Hepatocyte (in vitro differentiated cells): ENCODE measurements around the gene MTARC1. TPM values are rescaled to one million over a fixed set of nuclear protein-coding genes. Genes with fewer than 3 reads are reported as not detected.

ENCODE experiments used
- DNase-seq: peaks from one replicate; pipeline ENCODE4 v3.0.0-alpha.2; 2016; ENCODE audit warnings: low spot score
- H2AFZ ChIP-seq: fragments of 200-600 bp; sonication (generic); 2 replicates; pipeline ENCODE4 v1.6.0; 2016; ENCODE audit warnings: antibody characterized with exemption, mild to moderate bottlenecking
- H3K27ac ChIP-seq: fragments of 200-600 bp; sonication (generic); 2 replicates; pipeline ENCODE4 v1.5.1; 2016; ENCODE audit warnings: mild to moderate bottlenecking
- H3K27me3 ChIP-seq: fragments of 200-600 bp; sonication (generic); 2 replicates; pipeline ENCODE4 v1.6.1; 2016
- H3K36me3 ChIP-seq: fragments of 200-600 bp; sonication (generic); replicated peaks from 2 replicates; pipeline ENCODE4 v1.5.1; 2016; ENCODE audit warnings: low read depth; ENCODE audit not compliant: insufficient read depth
- H3K4me1 ChIP-seq: fragments of 200-600 bp; sonication (generic); 2 replicates; pipeline ENCODE4 v1.5.1; 2016; ENCODE audit warnings: mild to moderate bottlenecking, moderate library complexity; ENCODE audit not compliant: insufficient read depth
- H3K4me2 ChIP-seq: fragments of 200-600 bp; sonication (generic); 2 replicates; pipeline ENCODE4 v1.6.0; 2016
- H3K4me3 ChIP-seq: fragments of 200-600 bp; sonication (generic); 2 replicates; pipeline ENCODE4 v1.5.1; 2016; ENCODE audit warnings: mild to moderate bottlenecking
- H3K79me2 ChIP-seq: fragments of 200-600 bp; sonication (generic); 2 replicates; pipeline ENCODE4 v1.6.0; 2017; ENCODE audit warnings: mild to moderate bottlenecking
- H3K9me2 ChIP-seq: fragments of 200-600 bp; sonication (generic); replicated peaks from 2 replicates; pipeline ENCODE4 v1.6.0; 2017; ENCODE audit warnings: mild to moderate bottlenecking; ENCODE audit not compliant: insufficient read depth
- H3K9me3 ChIP-seq: fragments of 200-600 bp; sonication (generic); 2 replicates; pipeline ENCODE4 v1.5.1; 2016; ENCODE audit warnings: low read depth, mild to moderate bottlenecking
- H4K20me1 ChIP-seq: fragments of 200-600 bp; sonication (generic); 2 replicates; pipeline ENCODE4 v1.6.0; 2016; ENCODE audit warnings: mild to moderate bottlenecking; ENCODE audit not compliant: insufficient read depth, poor library complexity, severe bottlenecking
- EZH2 ChIP-seq: fragments of 200-600 bp; sonication (generic); IDR thresholded peaks from 2 replicates; pipeline ENCODE4 v1.6.1; 2016; ENCODE audit warnings: antibody characterized with exemption, mild to moderate bottlenecking, borderline replicate concordance
- EZH2phosphoT487 ChIP-seq: fragments of 200-600 bp; sonication (generic); IDR thresholded peaks from one replicate; pipeline ENCODE4 v1.6.1; 2018; ENCODE audit warnings: antibody characterized with exemption, mild to moderate bottlenecking, low read depth, moderate library complexity; ENCODE audit not compliant: unreplicated experiment, severe bottlenecking
- WGBS: methylation state at CpG from one replicate; pipeline ENCODE4 v1.1.6; 2016; ENCODE audit warnings: low lambda C conversion rate; ENCODE audit errors: missing lambda C conversion rate; 5-methylcytosine and 5-hydroxymethylcytosine counted together
- polyA plus RNA-seq: library from polyadenylated mRNA; unstranded; fragments of >200 nt; fragmentation: Nextera tagmentation; extraction: Ambion mirVana; gene quantifications from 2 replicates; pipeline ENCODE4 v1.2.1, GENCODE V29; 2016
- total RNA-seq: library from RNA; depleted of rRNA; stranded (reverse); fragments of >200 nt; gene quantifications from 2 replicates; pipeline ENCODE4 v1.2.3, GENCODE V29; 2014
- TF ChIP-seq, protein P1 (sequence below): fragments of 200-600 bp; sonication (generic); IDR thresholded peaks from 2 replicates; pipeline ENCODE4 v1.5.1; 2016; ENCODE audit warnings: antibody characterized with exemption, mild to moderate bottlenecking; ENCODE audit not compliant: poor library complexity

MTARC1 gene
- total and polyA plus RNA-seq, 2 experiments from 2014 or later: 15.8 to 24.0 TPM

DNA sequence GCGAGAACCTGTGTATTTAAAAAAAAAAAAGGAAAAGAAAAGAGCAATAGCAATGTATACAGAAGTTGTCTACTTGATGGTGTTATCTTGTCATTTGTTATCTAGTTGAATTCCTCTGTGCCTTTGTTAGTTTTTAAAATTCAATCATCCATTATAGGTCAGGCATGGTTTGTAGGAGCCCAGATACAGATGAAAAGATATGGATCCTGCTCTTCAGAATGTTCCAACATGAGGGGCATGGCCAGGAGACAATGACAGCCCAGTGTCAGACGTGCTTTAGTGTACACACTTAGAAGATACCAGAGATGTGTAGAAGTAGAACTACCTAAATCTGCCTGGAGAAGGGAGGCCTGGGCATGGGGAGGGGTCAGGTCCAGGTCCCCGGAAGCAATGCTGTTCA lies 22.0 kb upstream of the MTARC1 start:
- Histone ChIP-seq H3K36me3 (no peaks in the 10 kb centered on the region), H3K27ac (no peak overlapping the region), H3K4me2 (no peak overlapping the region), H3K9me2 (no peaks in the 10 kb centered on the region), H2AFZ (no peak overlapping the region), H4K20me1 (no peaks in the 10 kb centered on the region), H3K4me3 (no peak overlapping the region), H3K27me3 (no peaks in the 10 kb centered on the region), H3K4me1 (peaks cover 17% of the 10 kb centered on the region), H3K79me2 (no peaks in the 10 kb centered on the region), H3K9me3 (no peaks in the 10 kb centered on the region)
- WGBS: 95% methylated on average over 3 of the region's 3 CpGs
- TF ChIP-seq EZH2phosphoT487 (no peak), EZH2 (no peak)
- TF ChIP-seq, protein P1, sequence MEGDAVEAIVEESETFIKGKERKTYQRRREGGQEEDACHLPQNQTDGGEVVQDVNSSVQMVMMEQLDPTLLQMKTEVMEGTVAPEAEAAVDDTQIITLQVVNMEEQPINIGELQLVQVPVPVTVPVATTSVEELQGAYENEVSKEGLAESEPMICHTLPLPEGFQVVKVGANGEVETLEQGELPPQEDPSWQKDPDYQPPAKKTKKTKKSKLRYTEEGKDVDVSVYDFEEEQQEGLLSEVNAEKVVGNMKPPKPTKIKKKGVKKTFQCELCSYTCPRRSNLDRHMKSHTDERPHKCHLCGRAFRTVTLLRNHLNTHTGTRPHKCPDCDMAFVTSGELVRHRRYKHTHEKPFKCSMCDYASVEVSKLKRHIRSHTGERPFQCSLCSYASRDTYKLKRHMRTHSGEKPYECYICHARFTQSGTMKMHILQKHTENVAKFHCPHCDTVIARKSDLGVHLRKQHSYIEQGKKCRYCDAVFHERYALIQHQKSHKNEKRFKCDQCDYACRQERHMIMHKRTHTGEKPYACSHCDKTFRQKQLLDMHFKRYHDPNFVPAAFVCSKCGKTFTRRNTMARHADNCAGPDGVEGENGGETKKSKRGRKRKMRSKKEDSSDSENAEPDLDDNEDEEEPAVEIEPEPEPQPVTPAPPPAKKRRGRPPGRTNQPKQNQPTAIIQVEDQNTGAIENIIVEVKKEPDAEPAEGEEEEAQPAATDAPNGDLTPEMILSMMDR: no peak
- DNase-seq: no peak

DNA sequence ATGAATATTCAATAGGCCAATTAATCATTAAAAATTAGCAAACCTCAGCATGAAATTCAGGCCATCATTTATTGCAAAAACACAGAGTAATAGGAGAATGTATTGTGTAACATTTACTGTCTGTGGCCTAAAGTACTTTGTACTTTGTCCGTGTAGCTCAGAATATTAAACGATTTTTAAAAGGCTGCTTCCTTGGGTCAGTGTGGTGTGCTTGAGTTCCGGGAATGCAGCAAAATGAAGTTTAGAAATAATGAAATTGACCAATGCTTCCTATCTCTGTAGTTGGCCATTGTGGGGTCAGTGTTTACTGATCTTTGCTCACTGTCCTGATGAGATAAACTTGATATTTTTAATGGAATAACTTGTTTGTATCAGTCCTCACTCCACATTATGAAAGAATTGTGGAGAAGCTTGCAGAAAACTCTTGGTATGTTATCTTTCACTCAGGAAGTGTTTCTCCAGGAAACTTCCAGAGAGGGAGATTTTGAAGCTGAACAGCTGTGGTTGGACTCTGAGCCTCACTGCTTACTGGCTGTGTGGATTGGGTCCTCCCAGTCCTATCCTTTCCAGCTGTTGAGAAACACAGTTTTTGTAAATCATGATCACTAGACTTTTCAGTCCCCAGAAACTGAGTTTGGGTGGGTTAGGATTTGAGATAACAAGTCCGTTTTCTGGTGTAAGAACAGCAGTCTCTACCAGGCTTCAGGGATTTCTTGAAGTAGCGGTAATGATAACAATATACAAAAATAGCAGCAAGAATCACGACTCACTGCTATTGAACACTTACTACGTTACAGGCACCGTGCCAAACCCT lies 19.2 kb upstream of the MTARC1 start:
- H2AFZ ChIP-seq: no peak overlapping the region
- no peaks in the 10 kb centered on the region for H3K36me3 ChIP-seq
- peak overlapping the region; percentile 60 for H3K4me2 ChIP-seq

DNA sequence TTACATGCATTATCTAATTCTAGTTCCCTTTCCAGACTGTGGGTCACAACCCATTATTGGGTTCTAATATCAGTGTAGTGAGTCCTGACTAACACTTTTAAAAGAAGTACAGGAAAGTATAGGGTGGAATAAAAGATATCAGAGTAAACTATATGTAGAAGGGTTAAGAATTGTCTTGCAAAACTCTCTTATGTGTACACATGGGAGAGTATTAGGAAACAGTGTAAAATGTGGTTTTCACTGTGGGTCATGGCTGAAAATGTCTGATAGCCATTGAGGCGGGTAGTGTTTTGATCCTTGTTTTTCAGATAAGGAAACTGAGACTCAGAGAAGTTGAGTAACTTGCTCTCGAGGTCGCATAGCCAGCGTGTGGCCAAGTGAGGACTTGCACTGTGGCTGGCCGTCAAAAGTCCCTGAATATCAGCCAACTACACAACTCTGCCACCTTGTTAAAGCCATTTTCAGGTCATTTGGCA lies 18.5 kb upstream of the MTARC1 start:
- H3K27ac ChIP-seq: peak overlapping the region; percentile 78
- no peaks in the 10 kb centered on the region for H3K9me3 ChIP-seq
- H3K4me1 ChIP-seq: peaks cover 12% of the 10 kb centered on the region
- H2AFZ ChIP-seq: no peak overlapping the region
- no peaks in the 10 kb centered on the region for H4K20me1 ChIP-seq
- no peaks in the 10 kb centered on the region for H3K36me3 ChIP-seq
- H3K27me3 ChIP-seq: no peaks in the 10 kb centered on the region
- no peaks in the 10 kb centered on the region for H3K9me2 ChIP-seq
- DNase-seq: no peak
- 65% methylated on average over 5 of the region's 5 CpGs for WGBS
- no peaks in the 10 kb centered on the region for H3K79me2 ChIP-seq
- H3K4me2 ChIP-seq: peak overlapping the region; percentile 60
- TF ChIP-seq, protein P1: no peak
- no peak for TF ChIP-seq EZH2phosphoT487
- no peak for TF ChIP-seq EZH2
- no peak overlapping the region for H3K4me3 ChIP-seq

More for the DNA sequence above, 19.2 kb upstream of the MTARC1 start:
- H3K9me2 ChIP-seq: no peaks in the 10 kb centered on the region
- H3K9me3 ChIP-seq: no peaks in the 10 kb centered on the region
- no peaks in the 10 kb centered on the region for H4K20me1 ChIP-seq
- H3K27me3 ChIP-seq: no peaks in the 10 kb centered on the region
- H3K4me1 ChIP-seq: peaks cover 12% of the 10 kb centered on the region
- no peak overlapping the region for H3K4me3 ChIP-seq
- peak overlapping the region; percentile 78 for H3K27ac ChIP-seq
- peak; percentile 62 for DNase-seq
- H3K79me2 ChIP-seq: no peaks in the 10 kb centered on the region
- WGBS: 65% methylated on average over 8 of the region's 8 CpGs
- TF ChIP-seq, protein P1: no peak
- no peak for TF ChIP-seq EZH2phosphoT487
- TF ChIP-seq EZH2: no peak
